ENCODE results near the gene PPP1R9B.
A peak's percentile ranks its signal among the peaks of the same experiment; 100 is the strongest.

Gene PPP1R9B

DNA sequence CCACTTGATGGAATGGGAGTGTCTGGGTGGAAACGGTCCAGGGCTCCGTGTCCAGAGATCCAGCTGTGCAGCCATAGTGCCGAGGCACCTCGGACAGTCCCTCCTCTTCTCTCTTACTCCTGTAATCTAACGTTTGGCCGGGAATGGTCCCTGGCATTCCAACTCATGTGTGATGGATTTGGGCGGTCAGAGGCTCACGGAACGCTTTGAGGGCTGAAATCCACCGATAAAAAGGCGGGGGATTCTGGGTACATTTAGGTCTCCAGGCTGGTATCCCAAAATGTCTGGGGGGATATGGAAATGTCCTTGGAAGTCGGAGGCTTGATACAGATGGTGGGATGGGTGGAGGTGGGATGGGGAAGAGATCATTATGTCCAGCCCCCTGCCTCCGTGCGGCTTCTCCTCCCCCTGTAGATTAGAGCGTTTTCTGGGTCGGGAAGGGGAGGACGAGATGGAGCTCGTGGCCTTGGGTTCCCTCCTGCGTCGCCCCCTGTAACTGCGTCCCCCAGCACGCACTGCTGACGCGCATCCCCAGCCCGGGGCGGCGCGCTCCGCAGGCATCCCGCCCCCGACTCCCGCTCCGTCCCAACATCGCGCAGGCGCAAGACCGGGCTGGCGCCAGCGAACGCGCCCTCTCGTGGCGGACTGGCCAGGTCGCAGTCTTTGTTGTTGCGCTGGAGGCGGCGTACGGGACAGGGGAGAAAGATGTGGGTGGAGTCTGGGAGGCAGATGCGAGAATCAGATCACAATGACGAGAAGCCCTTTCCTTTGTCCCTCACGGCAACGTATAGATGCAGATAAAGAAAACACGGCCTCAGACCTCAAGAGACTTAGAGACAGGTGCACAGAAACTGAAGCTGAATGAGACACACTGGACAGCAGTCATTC lies 10.8 kb upstream of the PPP1R9B start:
- no peak for DNase-seq (ENCODE audit: low read depth, low spot score)

DNA sequence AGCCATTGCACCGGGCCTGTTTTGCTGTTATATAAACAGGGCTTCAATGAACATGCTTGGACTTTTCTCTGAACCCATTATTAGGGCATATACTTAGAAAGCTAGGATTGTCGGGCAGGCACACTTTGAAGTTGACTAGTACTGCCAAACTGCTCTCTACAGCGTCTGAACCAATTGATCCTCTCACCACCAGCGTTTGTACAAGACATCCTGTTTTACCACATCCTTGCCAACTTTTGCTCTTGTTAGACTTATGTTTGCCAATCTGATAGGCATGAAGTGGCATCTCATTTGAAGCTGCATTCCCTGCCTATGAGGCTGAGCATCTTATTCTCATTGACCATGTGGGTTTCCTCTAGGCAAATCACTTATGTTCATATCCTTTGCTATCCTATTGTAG lies 7.4 kb upstream of the PPP1R9B start:
- DNase-seq (ENCODE audit: low read depth, low spot score): no peak
- H3K27ac ChIP-seq: no peak overlapping the region

More for the DNA sequence above, 10.8 kb upstream of the PPP1R9B start:
- no peak overlapping the region for H3K27ac ChIP-seq

DNA sequence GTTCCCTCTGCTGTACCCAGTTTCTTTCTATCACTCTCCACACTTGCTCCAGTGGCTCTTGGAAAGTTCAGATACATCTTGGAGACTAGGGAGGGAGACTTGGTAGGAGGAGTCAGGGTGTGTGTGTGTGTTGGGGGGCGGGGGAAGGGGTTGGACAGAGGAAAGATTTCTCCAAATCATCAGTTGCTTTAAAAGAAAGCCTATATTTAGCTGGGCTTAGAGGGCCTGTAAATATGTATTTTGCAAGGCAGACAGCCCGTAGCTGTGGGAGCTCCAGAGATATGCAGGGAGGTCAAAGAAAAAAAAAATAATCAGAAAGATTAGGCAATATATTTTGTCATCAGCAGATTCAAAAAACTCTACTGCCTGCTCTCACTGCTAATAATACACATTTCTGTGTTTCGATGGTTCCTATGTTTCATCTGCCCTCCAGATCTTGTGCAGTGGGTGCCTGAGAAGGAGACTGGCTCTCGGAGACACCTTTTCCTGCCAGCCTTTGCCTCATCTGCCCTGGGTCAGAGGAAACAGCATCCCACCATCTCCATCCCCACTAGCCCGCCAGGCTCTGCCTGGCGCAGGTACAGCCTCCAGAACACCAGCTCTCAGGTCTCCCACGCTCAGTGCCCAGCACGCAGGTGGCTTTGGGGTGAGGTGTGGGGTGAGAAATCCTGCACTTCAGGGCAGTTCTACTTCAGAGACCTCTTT lies 4.8 kb upstream of the PPP1R9B start:
- H3K27ac ChIP-seq: no peak overlapping the region
- no peak for DNase-seq (ENCODE audit: low read depth, low spot score)

- no peak for DNase-seq (ENCODE audit: low read depth, low spot score)
- no peak overlapping the region for H3K27ac ChIP-seq
These were observed 4.1 kb upstream of the PPP1R9B start for GRCh38 chr17:50154604-50155003.

DNA sequence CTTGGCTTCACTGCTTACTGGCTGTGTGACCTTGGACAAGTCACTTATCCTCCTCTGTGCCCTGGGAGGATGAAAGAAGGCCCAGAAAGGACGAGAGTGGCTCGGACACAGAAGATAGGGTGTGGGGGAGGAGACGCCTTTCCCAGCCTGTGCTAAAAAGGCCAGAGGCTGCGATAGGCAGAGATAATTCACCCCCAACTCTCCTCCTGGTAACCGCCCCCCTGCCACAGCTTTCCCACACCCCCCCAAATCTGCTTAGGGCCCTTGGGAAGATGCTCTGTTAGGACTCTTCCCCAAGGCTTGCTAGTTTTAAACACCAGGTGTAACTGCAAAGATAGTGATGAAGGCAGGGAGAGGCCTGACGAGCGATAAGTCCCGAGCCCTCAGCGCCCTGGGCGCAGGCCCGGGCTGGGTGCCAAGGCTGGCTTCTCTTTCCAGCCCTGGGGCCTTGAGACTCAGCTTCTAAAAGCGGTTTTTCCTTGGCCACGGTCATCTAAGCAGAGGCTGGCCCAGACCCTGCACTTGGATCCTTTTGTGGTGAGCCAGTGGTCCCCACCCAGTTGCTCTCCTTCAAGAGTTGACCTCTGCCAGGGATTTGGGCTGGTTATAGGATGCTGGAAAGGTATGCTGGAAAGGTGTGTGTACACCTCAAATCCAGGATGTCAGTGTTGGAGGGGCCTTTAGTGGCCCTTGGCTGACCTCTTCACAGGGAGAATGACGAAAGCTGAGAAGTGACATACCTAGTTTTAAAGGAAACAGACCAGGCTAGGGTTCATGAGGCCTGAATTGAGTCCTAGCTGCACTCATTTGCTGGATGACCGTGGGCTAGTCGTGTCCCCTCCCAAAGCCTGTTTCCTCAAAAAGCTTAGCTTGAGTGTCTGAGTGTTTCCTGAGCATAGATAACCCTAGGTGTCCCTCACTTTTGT lies 3.4 kb upstream of the PPP1R9B start:
- H3K27ac ChIP-seq: no peak overlapping the region
- no peak for DNase-seq (ENCODE audit: low read depth, low spot score)

DNA sequence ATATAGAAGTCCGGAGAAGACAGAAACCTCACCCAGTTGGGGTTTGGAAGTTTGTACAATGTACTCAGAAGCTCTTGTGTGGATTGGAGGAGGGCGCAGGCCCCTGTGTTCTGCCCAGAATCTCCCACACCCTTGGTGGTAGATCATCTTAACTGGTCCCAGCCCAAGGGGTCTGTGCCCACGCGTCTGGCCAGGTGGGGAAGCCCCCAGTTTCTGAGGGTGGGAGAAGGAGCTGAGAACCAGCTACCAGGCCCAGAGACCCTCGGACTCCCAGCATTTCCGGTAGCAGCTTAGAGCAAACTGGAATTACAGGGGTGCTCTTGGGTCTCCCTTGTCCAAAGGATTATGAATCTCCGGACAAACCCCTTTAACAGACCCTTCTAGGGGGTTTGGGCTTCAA lies 2.3 kb upstream of the PPP1R9B start:
- H3K27ac ChIP-seq: peak overlapping the region; percentile 96
- no peak for DNase-seq (ENCODE audit: low read depth, low spot score)

GRCh38 chr17:50151937-50152547 lies 1.6 kb upstream of the PPP1R9B start:
- DNase-seq (ENCODE audit: low read depth, low spot score): peak; percentile 53
- peak overlapping the region; percentile 96 for H3K27ac ChIP-seq

DNA sequence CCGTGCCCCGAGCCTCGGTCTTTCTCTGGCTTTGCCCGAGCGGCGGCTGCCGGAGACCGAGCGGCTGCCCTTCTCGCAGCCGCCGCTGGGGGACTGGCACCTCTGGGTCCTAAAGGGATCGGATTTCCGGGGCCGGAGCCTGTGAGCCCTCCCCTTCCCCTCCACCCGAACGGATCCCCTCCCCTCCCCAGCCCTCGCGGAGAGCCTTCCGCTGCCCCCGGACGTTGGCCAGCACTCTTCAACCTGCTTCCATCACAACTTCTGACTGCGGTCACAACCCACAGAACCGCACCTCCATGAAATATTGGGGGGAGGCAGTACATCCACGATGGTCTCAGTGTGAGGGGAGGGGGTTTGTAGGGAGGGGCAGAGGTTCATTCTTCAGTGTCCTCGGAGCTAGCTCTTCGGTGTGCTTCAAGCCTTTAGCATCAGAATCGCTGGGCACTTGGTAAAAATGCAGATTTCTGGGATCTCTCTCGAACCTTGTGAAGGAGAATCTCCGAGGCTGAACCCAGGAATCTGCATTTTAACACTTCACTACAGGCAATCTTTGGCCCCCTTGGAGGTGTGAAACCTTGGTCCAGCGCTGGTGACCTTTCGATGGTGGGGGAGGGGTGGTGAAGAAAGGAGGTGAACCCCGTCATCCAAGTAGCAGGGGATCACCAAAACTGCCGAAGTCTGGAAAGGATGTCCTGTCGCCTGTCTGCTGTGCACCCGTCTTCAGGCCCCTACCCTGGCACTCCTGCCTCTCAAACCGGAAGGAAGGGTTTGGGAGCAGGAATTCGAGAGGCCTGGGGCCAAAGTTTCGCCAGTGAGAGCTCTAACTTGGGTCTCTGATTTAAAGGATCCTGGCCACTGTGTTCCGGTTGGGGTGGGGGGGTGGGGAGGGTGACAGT lies 812 bp upstream of the PPP1R9B start:
- peak overlapping the region; percentile 96 for H3K27ac ChIP-seq
- no peak for DNase-seq (ENCODE audit: low read depth, low spot score)

- peak overlapping the region; percentile 96 for H3K27ac ChIP-seq
- no peak for DNase-seq (ENCODE audit: low read depth, low spot score)
These were observed 792 bp downstream of the PPP1R9B start for GRCh38 chr17:50149417-50150353.

DNA sequence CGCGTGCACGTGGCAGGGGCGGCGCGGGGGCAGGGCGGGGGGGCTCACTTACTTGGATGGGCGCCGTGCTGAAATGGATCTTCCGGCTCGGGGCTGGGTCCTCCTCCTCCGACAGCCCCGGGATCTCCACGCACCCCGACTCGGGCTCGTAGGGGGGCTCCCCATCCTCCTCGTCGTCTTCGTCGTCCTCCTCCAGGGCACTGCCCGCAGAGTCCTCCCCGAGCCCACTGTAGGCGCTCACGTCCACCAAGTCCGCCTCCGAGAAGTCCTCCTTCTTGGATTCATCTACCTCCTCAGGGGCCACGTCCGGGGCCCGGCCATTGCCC lies 1.4 kb downstream of the PPP1R9B start:
- peak overlapping the region; percentile 96 for H3K27ac ChIP-seq
- no peak for DNase-seq (ENCODE audit: low read depth, low spot score)

DNA sequence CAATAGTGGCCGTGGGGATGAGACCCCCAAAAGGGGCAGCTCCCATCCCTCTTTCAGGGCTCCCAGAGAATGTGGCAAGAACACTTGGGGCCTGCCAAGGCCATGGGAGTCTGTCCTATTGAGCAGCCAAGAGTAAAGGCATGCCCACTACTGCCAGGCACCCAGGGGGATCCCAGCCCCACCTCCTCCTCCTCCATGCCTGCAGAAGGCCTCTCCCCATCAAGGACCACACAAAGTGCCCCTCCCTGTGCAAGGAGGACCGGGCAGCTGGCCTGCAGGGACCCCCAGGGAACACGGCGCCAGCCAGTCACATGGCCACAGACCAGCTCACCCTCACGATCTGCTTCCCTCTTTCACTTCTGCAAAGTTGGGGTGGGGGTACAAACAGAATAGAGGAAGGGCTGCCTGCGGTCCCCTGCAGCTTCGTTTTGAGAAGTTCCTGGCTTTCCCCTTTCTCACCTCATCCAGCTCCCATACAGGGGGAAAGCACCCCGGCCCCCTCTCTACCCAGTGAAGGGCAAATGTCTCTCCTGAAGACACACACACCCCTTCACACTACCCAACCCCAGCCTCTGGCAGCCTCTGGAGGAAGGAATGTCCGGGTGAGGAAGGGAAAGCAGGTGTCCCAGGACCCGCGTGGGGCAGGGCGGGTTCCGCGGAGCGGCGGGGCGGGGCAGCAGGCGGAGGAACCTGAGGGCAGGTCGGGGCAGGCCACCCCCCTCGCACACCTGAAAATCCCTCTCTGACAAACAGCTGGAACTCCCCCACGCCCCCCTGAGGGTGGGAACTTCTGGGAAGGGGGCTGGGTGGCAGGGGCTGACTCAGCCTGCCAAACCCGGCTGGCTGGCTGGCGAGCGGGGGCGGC lies 2.0 kb downstream of the PPP1R9B start:
- peak; percentile 68 for DNase-seq (ENCODE audit: low read depth, low spot score)
- peak overlapping the region; percentile 96 for H3K27ac ChIP-seq

DNA sequence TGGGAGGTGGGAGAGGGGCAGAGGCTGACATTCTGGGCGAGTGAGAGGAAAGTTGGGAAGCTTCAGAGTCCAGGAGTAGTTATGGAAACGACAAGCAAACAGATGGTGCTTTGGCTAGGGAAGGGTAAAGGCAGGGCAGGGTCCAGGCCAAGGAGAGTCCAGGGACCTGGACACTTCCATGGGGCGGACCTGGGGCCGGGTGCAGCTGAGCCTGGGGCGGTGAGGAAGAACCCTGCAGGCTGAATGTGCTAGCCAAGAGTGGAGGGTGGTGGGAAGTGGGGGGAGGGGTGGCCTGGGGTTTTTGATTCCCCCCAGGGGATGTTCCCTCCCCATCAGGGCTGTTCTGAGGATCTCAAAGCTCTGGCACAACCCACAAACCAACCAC lies 2.6 kb downstream of the PPP1R9B start:
- DNase-seq (ENCODE audit: low read depth, low spot score): no peak
- no peak overlapping the region for H3K27ac ChIP-seq

DNA sequence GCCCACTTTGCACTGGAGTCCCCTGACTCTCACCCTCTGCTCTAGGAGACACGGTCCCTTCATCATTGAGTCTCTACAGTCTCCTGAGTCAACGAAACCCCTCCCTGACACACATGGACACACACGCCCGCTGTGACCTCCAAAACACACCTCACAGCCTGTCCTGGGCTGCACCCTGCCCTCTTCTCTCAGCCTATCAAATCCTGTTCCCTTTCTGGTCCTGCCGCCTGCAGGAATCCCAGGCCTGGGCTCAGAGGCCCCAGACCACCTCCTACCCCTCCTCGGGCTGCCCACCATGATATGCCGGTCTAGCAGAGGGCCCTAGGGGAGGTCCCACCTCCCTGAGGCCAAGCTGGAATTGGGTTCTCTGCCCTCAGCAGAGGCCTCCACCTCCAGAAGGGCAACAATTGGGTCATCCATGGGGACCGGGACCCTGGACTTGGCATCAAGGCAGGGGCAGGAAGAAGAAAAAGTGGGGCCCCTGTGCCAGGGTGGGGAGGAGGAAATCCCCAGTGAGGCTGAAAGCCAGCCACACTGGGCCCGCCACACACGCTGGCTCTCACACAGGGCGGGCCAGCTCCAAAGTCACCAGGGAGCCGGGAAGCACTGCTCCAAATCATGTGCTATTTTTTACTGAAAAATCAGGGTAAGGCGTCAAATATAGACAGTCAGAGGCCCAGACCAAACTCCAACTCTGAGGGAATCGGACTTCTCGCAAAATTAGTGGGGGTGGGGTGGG lies 3.4 kb downstream of the PPP1R9B start:
- H3K27ac ChIP-seq: no peak overlapping the region
- no peak for DNase-seq (ENCODE audit: low read depth, low spot score)

GRCh38 chr17:50146230-50146926 lies 4.1 kb downstream of the PPP1R9B start:
- H3K27ac ChIP-seq: no peak overlapping the region
- DNase-seq (ENCODE audit: low read depth, low spot score): no peak

GRCh38 chr17:50145532-50146229 lies 4.8 kb downstream of the PPP1R9B start:
- no peak for DNase-seq (ENCODE audit: low read depth, low spot score)
- no peak overlapping the region for H3K27ac ChIP-seq
